Endothelial cell of umbilical vein (primary cell): ENCODE data around the gene TRIM37.

Experiments used
- CTCF ChIP-seq, 2 donors: IDR thresholded peaks; 1 replicate in 1 of 2; 2 replicates in 1 of 2; pipeline ENCODE4 v1.5.1; 2011; ENCODE audit warnings: low read length in 2 of 2, mild to moderate bottlenecking in 2 of 2, moderate library complexity in 2 of 2, control low read depth in 1 of 2, inconsistent platforms in 1 of 2, low read depth in 1 of 2; ENCODE audit not compliant: insufficient read depth in 1 of 2; ENCODE audit errors: extremely low read depth in 1 of 2
- EZH2 ChIP-seq: IDR thresholded peaks from 2 replicates; pipeline ENCODE4 v1.6.1; 2012; ENCODE audit warnings: borderline replicate concordance, low read depth, mild to moderate bottlenecking, moderate library complexity, low read length, inconsistent platforms; ENCODE audit not compliant: severe bottlenecking
- GATA2 ChIP-seq: IDR thresholded peaks from 2 replicates; pipeline ENCODE4 v1.7.0; 2011; ENCODE audit warnings: low read depth, mild to moderate bottlenecking, moderate library complexity, mixed read lengths, low read length; ENCODE audit not compliant: insufficient read length, insufficient read depth
- JUN ChIP-seq: IDR thresholded peaks from 2 replicates; pipeline ENCODE4 v1.6.1; 2011; ENCODE audit warnings: borderline replicate concordance, low read depth; ENCODE audit not compliant: insufficient read length, insufficient read depth
- MAX ChIP-seq: IDR thresholded peaks from 2 replicates; pipeline ENCODE4 v1.6.1; 2011; ENCODE audit not compliant: insufficient read depth, insufficient read length
- MYC ChIP-seq: IDR thresholded peaks from one replicate; pipeline ENCODE4 v1.6.1; 2011; ENCODE audit warnings: mild to moderate bottlenecking, low read depth, low read length
- POLR2A ChIP-seq: IDR thresholded peaks from 2 replicates; pipeline ENCODE4 v1.6.1; 2012; ENCODE audit warnings: low read depth, mild to moderate bottlenecking, control low read depth, low read length
- POLR2AphosphoS5 ChIP-seq: IDR thresholded peaks from 2 replicates; pipeline ENCODE4 v1.6.1; 2012; ENCODE audit warnings: low read depth, mild to moderate bottlenecking, control low read depth, low read length, moderate library complexity; ENCODE audit not compliant: insufficient read depth

GRCh38 chr17:59037960-59038359 is 68.7 kb downstream of the TRIM37 start:
- no peak for TF ChIP-seq CTCF (IDR thresholded peaks at IDR 0.05; ENCODE audit: extremely low read depth in 1 of 2, insufficient read depth in 1 of 2, low read depth in 1 of 2, low read length in 2 of 2)
- TF ChIP-seq POLR2A = no peak
- TF ChIP-seq POLR2AphosphoS5 = no peak
- no peak for TF ChIP-seq MAX
- no peak for TF ChIP-seq EZH2
- TF ChIP-seq GATA2 = no peak
- TF ChIP-seq MYC = no peak
- TF ChIP-seq JUN = no peak
